Natural killer cell (primary cell): ENCODE results near the gene BTN2A1. TPM values are rescaled to one million over a fixed set of nuclear protein-coding genes. Genes with fewer than 3 reads are reported as not detected.

Experiments
- ATAC-seq, 3 donors: fragments of 150-1000 bp in 2 of 3; fragments of 200-7000 bp in 1 of 3; cut with Tn5 transposase; 1 replicate in 1 of 3; 2 replicates in 2 of 3; pipeline ENCODE4 v1.10.0; 2021; ENCODE audit warnings: mild to moderate bottlenecking in 2 of 3, moderate library complexity in 2 of 3
- DNase-seq, 2 donors: peaks; one replicate each; pipeline versions ENCODE4 v3.0.0 to v3.0.0-alpha.2; 2013 to 2021; ENCODE audit warnings: mixed read lengths in 1 of 2
- H3K27ac ChIP-seq: one replicate; pipeline ENCODE4 v1.5.1; 2013; ENCODE audit warnings: mild to moderate bottlenecking, low read length
- H3K27me3 ChIP-seq: one replicate; pipeline ENCODE4 v1.6.1; 2013; ENCODE audit warnings: low read length; ENCODE audit not compliant: control insufficient read depth, insufficient read depth
- H3K36me3 ChIP-seq: one replicate; pipeline ENCODE4 v1.6.1; 2013; ENCODE audit warnings: low read length; ENCODE audit not compliant: control insufficient read depth, insufficient read depth
- H3K4me1 ChIP-seq: one replicate; pipeline ENCODE4 v1.6.1; 2013; ENCODE audit warnings: low read length; ENCODE audit not compliant: control insufficient read depth, insufficient read depth
- H3K4me3 ChIP-seq: one replicate; pipeline ENCODE4 v1.5.1; 2013; ENCODE audit warnings: low read length
- H3K9me3 ChIP-seq: one replicate; pipeline ENCODE4 v1.6.1; 2013; ENCODE audit warnings: low read length; ENCODE audit not compliant: control insufficient read depth, insufficient read depth
- H3K27ac Mint-ChIP-seq, 2 donors: one replicate each; pipeline ENCODE4 v1.8.0; 2022; ENCODE audit warnings: mild to moderate bottlenecking in 2 of 2, mixed read lengths in 2 of 2, moderate library complexity in 1 of 2
- H3K27me3 Mint-ChIP-seq, 2 donors: one replicate each; pipeline ENCODE4 v1.8.0; 2022; ENCODE audit warnings: low read depth in 2 of 2, mixed read lengths in 2 of 2
- H3K36me3 Mint-ChIP-seq: one replicate; pipeline ENCODE4 v1.8.0; 2022; ENCODE audit warnings: mixed read lengths
- H3K4me1 Mint-ChIP-seq, 2 donors: one replicate each; pipeline ENCODE4 v1.8.0; 2022; ENCODE audit warnings: mixed read lengths in 2 of 2
- H3K4me3 Mint-ChIP-seq: one replicate; pipeline ENCODE4 v1.8.0; 2022; ENCODE audit warnings: mild to moderate bottlenecking, moderate library complexity, mixed read lengths
- H3K9me3 Mint-ChIP-seq, 2 donors: one replicate each; pipeline ENCODE4 v1.8.0; 2022; ENCODE audit warnings: mixed read lengths in 2 of 2
- CTCF ChIP-seq: fragments of 200-600 bp; IDR thresholded peaks from one replicate; pipeline ENCODE4 v1.8.0; 2022; ENCODE audit warnings: antibody characterized with exemption
- WGBS: methylation state at CpG from one replicate; pipeline ENCODE4 v1.1.7; 2013; ENCODE audit warnings: missing lambda C conversion rate; ENCODE audit not compliant: insufficient coverage; 5-methylcytosine and 5-hydroxymethylcytosine counted together
- intact Hi-C: fragments of 100-400 bp; cut with micrococcal nuclease; formaldehyde crosslinking; loops from one replicate; pipeline ENCODE4 v1.14.2; 2022
- total RNA-seq, 4 donors: library from RNA; stranded (reverse); fragments of 120-200 nt in 1 of 4; gene quantifications; one replicate each; pipeline versions ENCODE4 v1.2.3 to v1.2.4, GENCODE V29; 2013 to 2022

Gene BTN2A1
- total RNA-seq, 3 donors from 2014 or later (not counting 1 experiment from before 2014, with no cell fraction given): 33.8 to 51.2 (median 43.3) TPM

- Histone ChIP-seq H3K27ac (no peak overlapping the region), H3K9me3 (peaks cover 5% of the 10 kb centered on the region), H3K4me3 (no peak overlapping the region), H3K36me3 (no peaks in the 10 kb centered on the region), H3K27me3 (no peaks in the 10 kb centered on the region), H3K4me1 (peaks cover 5% of the 10 kb centered on the region)
- H3K27ac Mint-ChIP-seq: no peak overlapping the region
- H3K9me3 Mint-ChIP-seq: peaks cover 0 to 2% of the 10 kb centered on the region in 2 donors
- WGBS: 97% methylated on average over 4 of the region's 4 CpGs
- DNase-seq: no peak
- H3K4me1 Mint-ChIP-seq: peaks cover 16 to 19% of the 10 kb centered on the region in 2 donors
- ATAC-seq: no peak
- H3K4me3 Mint-ChIP-seq: no peak overlapping the region
- peaks cover 22% of the 10 kb centered on the region for H3K36me3 Mint-ChIP-seq
- no peaks in the 10 kb centered on the region for H3K27me3 Mint-ChIP-seq
- no peak for TF ChIP-seq CTCF
- intact Hi-C loops: no loop called here
Observed at GRCh38 chr6:26436018-26436417, 21.7 kb upstream of the BTN2A1 start.

- H3K27ac Mint-ChIP-seq: peak overlapping the region in 1 of 2 donors; percentile 3
- Histone ChIP-seq H3K4me3 (no peak overlapping the region), H3K4me1 (peaks cover 14% of the 10 kb centered on the region), H3K27me3 (no peaks in the 10 kb centered on the region), H3K27ac (no peak overlapping the region), H3K36me3 (no peaks in the 10 kb centered on the region), H3K9me3 (peaks cover 5% of the 10 kb centered on the region)
- H3K9me3 Mint-ChIP-seq: peaks cover 0 to 2% of the 10 kb centered on the region in 2 donors
- intact Hi-C loops: no loop called here
- H3K4me1 Mint-ChIP-seq: peaks cover 27 to 30% of the 10 kb centered on the region in 2 donors
- no peak overlapping the region for H3K4me3 Mint-ChIP-seq
- peaks cover 22% of the 10 kb centered on the region for H3K36me3 Mint-ChIP-seq
- H3K27me3 Mint-ChIP-seq: no peaks in the 10 kb centered on the region
- TF ChIP-seq CTCF: no peak
- 100% methylated on average over 1 of the region's 1 CpG for WGBS
- ATAC-seq (no peak), DNase-seq (no peak)
Observed at GRCh38 chr6:26437550-26437949, 20.2 kb upstream of the BTN2A1 start.

GRCh38 chr6:26438000-26438399 lies 19.8 kb upstream of the BTN2A1 start:
- Mint-ChIP-seq H3K9me3 (peaks cover 0 to 2% of the 10 kb centered on the region in 2 donors), H3K27ac (peak overlapping the region in 1 of 2 donors; percentile 46), H3K4me1 (peaks cover 31 to 35% of the 10 kb centered on the region in 2 donors), H3K36me3 (peaks cover 22% of the 10 kb centered on the region), H3K4me3 (no peak overlapping the region), H3K27me3 (no peaks in the 10 kb centered on the region)
- no peaks in the 10 kb centered on the region for H3K36me3 ChIP-seq
- WGBS: 93% methylated on average over 1 of the region's 1 CpG
- intact Hi-C loops: no loop called here
- H3K4me1 ChIP-seq: peaks cover 15% of the 10 kb centered on the region
- TF ChIP-seq CTCF: no peak
- H3K27me3 ChIP-seq: no peaks in the 10 kb centered on the region
- H3K9me3 ChIP-seq: peaks cover 5% of the 10 kb centered on the region
- H3K27ac ChIP-seq: no peak overlapping the region
- DNase-seq: no peak
- no peak overlapping the region for H3K4me3 ChIP-seq
- no peak for ATAC-seq
